HepG2 (cell line): Measurements from ENCODE around the gene TOP1. TPM values are rescaled to one million over a fixed set of nuclear protein-coding genes. Genes with fewer than 3 reads are reported as not detected.

ENCODE experiments used
- CENPT ChIP-seq: sonication (generic); formaldehyde crosslinking; IDR thresholded peaks from 2 replicates; pipeline ENCODE4 v1.8.0; 2022; ENCODE audit warnings: low read depth, mild to moderate bottlenecking, moderate library complexity, missing genetic modification reagents
- CREM ChIP-seq, 2 experiments: sonication (generic) in 1 of 2; formaldehyde crosslinking in 1 of 2; IDR thresholded peaks; 2 replicates each; pipeline versions ENCODE4 v1.4.0 to v1.6.1; 2016 to 2020; ENCODE audit warnings: antibody characterized with exemption in 1 of 2, mild to moderate bottlenecking in 1 of 2, missing genetic modification reagents in 1 of 2
- KDM5A ChIP-seq: fragments of 200-600 bp; sonication (generic); IDR thresholded peaks from 2 replicates; pipeline ENCODE4 v1.7.0; 2018; ENCODE audit warnings: antibody characterized with exemption, mild to moderate bottlenecking, low read length, borderline replicate concordance
- RFXANK ChIP-seq: IDR thresholded peaks from 2 replicates; pipeline ENCODE4 v1.6.1; 2016
- SKI ChIP-seq: fragments of 450-650 bp; IDR thresholded peaks from one replicate; pipeline ENCODE4 v1.6.1; 2018; ENCODE audit warnings: mild to moderate bottlenecking; ENCODE audit not compliant: partially characterized antibody
- TBP ChIP-seq: sonication (generic); formaldehyde crosslinking; IDR thresholded peaks from 2 replicates; pipeline ENCODE4 v1.5.0; 2020; ENCODE audit warnings: missing genetic modification reagents
- ZIK1 ChIP-seq: sonication (generic); formaldehyde crosslinking; IDR thresholded peaks from 2 replicates; pipeline ENCODE4 v1.5.0; 2020; ENCODE audit warnings: mild to moderate bottlenecking, low read depth, missing genetic modification reagents, borderline replicate concordance
- ZNF205 ChIP-seq: IDR thresholded peaks from 2 replicates; pipeline ENCODE4 v1.6.1; 2018; ENCODE audit warnings: missing biosample characterization, missing genetic modification reagents
- ZNF607 ChIP-seq: sonication (generic); formaldehyde crosslinking; IDR thresholded peaks from 2 replicates; pipeline ENCODE4 v1.5.1; 2020; ENCODE audit warnings: missing genetic modification reagents, mild to moderate bottlenecking, borderline replicate concordance
- ZNF644 ChIP-seq: IDR thresholded peaks from 2 replicates; pipeline ENCODE4 v1.6.1; 2016; ENCODE audit warnings: low read depth
- polyA plus RNA-seq, 8 experiments: library from polyadenylated mRNA; depleted of rRNA in 3 of 8; stranded (reverse) in 7 of 8; unstranded in 1 of 8; fragments of >200 nt; fragmentation: Illumina TruSeq in 4 of 8; extraction: Trizol in 4 of 8; gene quantifications; 2 replicates each; pipeline versions ENCODE4 v1.2.1 to v1.2.3, GENCODE V29; 2011 to 2016; ENCODE audit warnings: low read depth in 4 of 8, missing spikeins in 1 of 8, mixed read lengths in 1 of 8; ENCODE audit not compliant: insufficient read depth in 1 of 8
- total RNA-seq, 5 experiments: library from RNA; depleted of rRNA; stranded (reverse); fragments of >200 nt; fragmentation: Illumina TruSeq; extraction: Trizol; gene quantifications; 2 replicates each; pipeline ENCODE4 v1.2.3, GENCODE V29; 2016; ENCODE audit warnings: low read depth in 1 of 5
- TF ChIP-seq, protein P1 (sequence below): sonication (generic); formaldehyde crosslinking; conservative IDR thresholded peaks from 2 replicates; pipeline ENCODE4 v1.4.0; 2020; ENCODE audit warnings: missing genetic modification reagents
- TF ChIP-seq, protein P2 (sequence below): sonication (generic); formaldehyde crosslinking; IDR thresholded peaks from 2 replicates; pipeline ENCODE4 v1.8.0; 2022; ENCODE audit warnings: missing genetic modification reagents, mild to moderate bottlenecking, inconsistent platforms, borderline replicate concordance
- TF ChIP-seq, protein P3 (sequence below): sonication (generic); formaldehyde crosslinking; IDR thresholded peaks from 2 replicates; pipeline ENCODE4 v1.4.0; 2020; ENCODE audit warnings: missing genetic modification reagents
- TF ChIP-seq, protein P4 (sequence below): sonication (generic); formaldehyde crosslinking; IDR thresholded peaks from 2 replicates; pipeline ENCODE4 v1.5.0; 2020; ENCODE audit warnings: missing genetic modification reagents
- TF ChIP-seq, protein P5 (sequence below): sonication (generic); formaldehyde crosslinking; IDR thresholded peaks from 2 replicates; pipeline ENCODE4 v1.8.0; 2022; ENCODE audit warnings: missing genetic modification reagents, mild to moderate bottlenecking, moderate library complexity, borderline replicate concordance
- TF ChIP-seq, protein P6 (sequence below): sonication (generic); formaldehyde crosslinking; IDR thresholded peaks from 2 replicates; pipeline ENCODE4 v1.5.1; 2020; ENCODE audit warnings: mild to moderate bottlenecking, moderate library complexity, missing genetic modification reagents
- TF ChIP-seq, protein P7 (sequence below), 2 experiments: sonication (generic) in 1 of 2; formaldehyde crosslinking in 1 of 2; IDR thresholded peaks; 2 replicates each; pipeline versions ENCODE4 v1.4.0 to v1.6.1; 2018 to 2020; ENCODE audit warnings: missing genetic modification reagents in 2 of 2, borderline replicate concordance in 1 of 2, low read depth in 1 of 2, mild to moderate bottlenecking in 1 of 2, missing biosample characterization in 1 of 2

Gene TOP1
- total and polyA plus RNA-seq, 2 of the 13 experiments (the other 11 are each of a cell fraction or from before 2014, with no cell fraction given): 10.2 to 19.4 TPM

DNA sequence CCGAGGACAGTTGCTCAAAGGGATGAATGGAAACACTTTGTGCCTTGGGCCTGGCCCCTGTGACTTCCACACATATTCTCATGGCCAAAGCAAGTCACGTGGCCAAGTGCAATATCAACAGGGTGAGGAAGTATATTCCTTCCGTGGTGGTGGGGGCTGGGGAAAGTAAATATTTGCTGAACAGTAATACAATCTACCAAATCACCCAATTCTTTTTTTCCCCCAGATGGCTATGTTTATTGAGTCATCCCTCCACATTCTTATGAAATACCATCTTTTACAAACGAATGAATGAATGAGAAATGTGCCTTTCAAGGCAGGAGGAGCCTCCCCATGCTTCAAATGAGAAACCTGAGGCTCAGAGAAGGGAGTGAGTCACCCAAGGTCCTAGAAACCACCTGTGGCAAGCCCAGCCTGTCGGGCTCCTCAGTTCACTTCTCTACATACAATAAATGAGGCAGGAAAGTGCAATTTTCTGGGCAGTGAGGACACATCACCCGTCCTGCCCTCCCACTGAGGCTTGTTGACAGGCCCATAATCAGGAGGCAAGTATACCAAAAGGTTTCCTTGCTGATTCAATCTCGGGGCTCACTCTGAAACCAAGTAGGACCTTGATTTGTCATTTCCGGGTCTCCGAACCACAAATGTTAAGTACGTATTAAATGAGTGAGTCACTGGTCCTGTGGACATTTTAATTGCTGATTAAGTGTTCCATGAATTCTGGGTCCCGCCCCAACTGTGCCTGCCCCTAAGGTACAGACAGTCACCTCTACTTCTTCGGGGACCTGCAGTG, 25.3 kb upstream of the TOP1 start (continued):
- TF ChIP-seq, protein P1, sequence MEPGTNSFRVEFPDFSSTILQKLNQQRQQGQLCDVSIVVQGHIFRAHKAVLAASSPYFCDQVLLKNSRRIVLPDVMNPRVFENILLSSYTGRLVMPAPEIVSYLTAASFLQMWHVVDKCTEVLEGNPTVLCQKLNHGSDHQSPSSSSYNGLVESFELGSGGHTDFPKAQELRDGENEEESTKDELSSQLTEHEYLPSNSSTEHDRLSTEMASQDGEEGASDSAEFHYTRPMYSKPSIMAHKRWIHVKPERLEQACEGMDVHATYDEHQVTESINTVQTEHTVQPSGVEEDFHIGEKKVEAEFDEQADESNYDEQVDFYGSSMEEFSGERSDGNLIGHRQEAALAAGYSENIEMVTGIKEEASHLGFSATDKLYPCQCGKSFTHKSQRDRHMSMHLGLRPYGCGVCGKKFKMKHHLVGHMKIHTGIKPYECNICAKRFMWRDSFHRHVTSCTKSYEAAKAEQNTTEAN (CRISPR knock-in tag): peak; percentile 76; the same call in 1 of the 2 replicates
- TF ChIP-seq ZNF607 (CRISPR knock-in tag) (0 out of 2 replicates have a peak, but pooled peaks have one; percentile 50), ZNF644 (CRISPR knock-in tag) (peak; percentile 95), TBP (CRISPR knock-in tag) (no peak), ZNF205 (CRISPR knock-in tag) (peak; percentile 90), RFXANK (CRISPR knock-in tag) (peak; percentile 90; the same call in 1 of the 2 replicates), CENPT (CRISPR knock-in tag) (0 out of 2 replicates have a peak, but pooled peaks have one; percentile 1), CREM (IDR thresholded peaks at IDR 0.05) (peak; percentile 80), CREM (CRISPR knock-in tag; IDR thresholded peaks at IDR 0.05) (no peak), ZIK1 (CRISPR knock-in tag) (peak; percentile 64; the same call in 1 of the 2 replicates), SKI (peak; percentile 58), KDM5A (no peak)
- TF ChIP-seq, protein P2, sequence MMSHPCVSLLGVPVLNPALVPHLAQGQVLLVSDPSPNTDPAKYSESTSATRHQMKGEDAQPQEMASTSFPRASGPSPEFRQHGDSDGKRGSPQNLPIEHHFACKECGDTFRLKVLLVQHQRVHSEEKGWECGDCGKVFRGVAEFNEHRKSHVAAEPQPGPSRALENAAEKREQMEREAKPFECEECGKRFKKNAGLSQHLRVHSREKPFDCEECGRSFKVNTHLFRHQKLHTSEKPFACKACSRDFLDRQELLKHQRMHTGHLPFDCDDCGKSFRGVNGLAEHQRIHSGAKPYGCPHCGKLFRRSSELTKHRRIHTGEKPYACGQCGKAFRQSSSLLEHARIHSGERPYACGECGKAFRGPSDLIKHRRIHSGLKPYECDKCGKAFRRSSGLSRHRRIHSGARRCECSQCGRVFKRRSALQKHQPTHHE: peak; percentile 80; the same call in 1 of the 2 replicates
- TF ChIP-seq, protein P3, sequence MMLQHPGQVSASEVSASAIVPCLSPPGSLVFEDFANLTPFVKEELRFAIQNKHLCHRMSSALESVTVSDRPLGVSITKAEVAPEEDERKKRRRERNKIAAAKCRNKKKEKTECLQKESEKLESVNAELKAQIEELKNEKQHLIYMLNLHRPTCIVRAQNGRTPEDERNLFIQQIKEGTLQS (CRISPR knock-in tag): peak; percentile 89
- TF ChIP-seq, protein P4, sequence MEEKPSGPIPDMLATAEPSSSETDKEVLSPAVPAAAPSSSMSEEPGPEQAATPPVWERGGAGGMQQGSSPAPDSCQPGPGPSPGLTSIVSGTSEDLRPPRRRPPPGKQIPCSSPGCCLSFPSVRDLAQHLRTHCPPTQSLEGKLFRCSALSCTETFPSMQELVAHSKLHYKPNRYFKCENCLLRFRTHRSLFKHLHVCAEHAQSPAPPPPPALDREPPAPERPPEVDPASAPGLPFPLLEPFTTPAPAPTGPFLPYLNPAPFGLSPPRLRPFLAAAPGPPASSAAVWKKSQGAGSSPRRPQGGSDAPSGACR (CRISPR knock-in tag): peak; percentile 86; the same call in 1 of the 2 replicates
- TF ChIP-seq, protein P5, sequence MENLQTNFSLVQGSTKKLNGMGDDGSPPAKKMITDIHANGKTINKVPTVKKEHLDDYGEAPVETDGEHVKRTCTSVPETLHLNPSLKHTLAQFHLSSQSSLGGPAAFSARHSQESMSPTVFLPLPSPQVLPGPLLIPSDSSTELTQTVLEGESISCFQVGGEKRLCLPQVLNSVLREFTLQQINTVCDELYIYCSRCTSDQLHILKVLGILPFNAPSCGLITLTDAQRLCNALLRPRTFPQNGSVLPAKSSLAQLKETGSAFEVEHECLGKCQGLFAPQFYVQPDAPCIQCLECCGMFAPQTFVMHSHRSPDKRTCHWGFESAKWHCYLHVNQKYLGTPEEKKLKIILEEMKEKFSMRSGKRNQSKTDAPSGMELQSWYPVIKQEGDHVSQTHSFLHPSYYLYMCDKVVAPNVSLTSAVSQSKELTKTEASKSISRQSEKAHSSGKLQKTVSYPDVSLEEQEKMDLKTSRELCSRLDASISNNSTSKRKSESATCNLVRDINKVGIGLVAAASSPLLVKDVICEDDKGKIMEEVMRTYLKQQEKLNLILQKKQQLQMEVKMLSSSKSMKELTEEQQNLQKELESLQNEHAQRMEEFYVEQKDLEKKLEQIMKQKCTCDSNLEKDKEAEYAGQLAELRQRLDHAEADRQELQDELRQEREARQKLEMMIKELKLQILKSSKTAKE (CRISPR knock-in tag): 0 out of 2 replicates have a peak, but pooled peaks have one; percentile 60
- TF ChIP-seq, protein P6, sequence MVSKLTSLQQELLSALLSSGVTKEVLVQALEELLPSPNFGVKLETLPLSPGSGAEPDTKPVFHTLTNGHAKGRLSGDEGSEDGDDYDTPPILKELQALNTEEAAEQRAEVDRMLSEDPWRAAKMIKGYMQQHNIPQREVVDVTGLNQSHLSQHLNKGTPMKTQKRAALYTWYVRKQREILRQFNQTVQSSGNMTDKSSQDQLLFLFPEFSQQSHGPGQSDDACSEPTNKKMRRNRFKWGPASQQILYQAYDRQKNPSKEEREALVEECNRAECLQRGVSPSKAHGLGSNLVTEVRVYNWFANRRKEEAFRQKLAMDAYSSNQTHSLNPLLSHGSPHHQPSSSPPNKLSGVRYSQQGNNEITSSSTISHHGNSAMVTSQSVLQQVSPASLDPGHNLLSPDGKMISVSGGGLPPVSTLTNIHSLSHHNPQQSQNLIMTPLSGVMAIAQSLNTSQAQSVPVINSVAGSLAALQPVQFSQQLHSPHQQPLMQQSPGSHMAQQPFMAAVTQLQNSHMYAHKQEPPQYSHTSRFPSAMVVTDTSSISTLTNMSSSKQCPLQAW (CRISPR knock-in tag): peak; percentile 66
- TF ChIP-seq, protein P7, sequence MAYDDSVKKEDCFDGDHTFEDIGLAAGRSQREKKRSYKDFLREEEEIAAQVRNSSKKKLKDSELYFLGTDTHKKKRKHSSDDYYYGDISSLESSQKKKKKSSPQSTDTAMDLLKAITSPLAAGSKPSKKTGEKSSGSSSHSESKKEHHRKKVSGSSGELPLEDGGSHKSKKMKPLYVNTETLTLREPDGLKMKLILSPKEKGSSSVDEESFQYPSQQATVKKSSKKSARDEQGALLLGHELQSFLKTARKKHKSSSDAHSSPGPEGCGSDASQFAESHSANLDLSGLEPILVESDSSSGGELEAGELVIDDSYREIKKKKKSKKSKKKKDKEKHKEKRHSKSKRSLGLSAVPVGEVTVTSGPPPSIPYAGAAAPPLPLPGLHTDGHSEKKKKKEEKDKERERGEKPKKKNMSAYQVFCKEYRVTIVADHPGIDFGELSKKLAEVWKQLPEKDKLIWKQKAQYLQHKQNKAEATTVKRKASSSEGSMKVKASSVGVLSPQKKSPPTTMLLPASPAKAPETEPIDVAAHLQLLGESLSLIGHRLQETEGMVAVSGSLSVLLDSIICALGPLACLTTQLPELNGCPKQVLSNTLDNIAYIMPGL (CRISPR knock-in tag; IDR thresholded peaks at IDR 0.05; ENCODE audit: borderline replicate concordance in 1 of 2, low read depth in 1 of 2): peak; percentile 34 to 60; a peak in 2 of 4 replicates
